ENCODE data around the gene KNDC1.
"Not testable (repeated sequence)": the region's sequence is repeated elsewhere in the genome, so short reads cannot be mapped to it uniquely, and the experiment has no call there.

The KNDC1 gene

GRCh38 chr10:133159950-133160825 is at the start of gene KNDC1:
Gene KNDC1 (plus strand): TSS chr10:133160219. CDS start chr10:133160468, 249 bp downstream.
- peak; percentile 68 for DNase-seq
- Mint-ChIP-seq H3K4me3 (peak within 1 kb of the TSS; percentile 39), H3K27ac (no peak within 1 kb of the TSS), H3K4me1 (ENCODE audit: low read depth) (peaks cover 3% of the 10 kb centered on the region), H3K36me3 (ENCODE audit: low read depth) (no peaks in the 10 kb centered on the region), H3K9me3 (no peaks in the 10 kb centered on the region), H3K27me3 (peaks cover 43% of the 10 kb centered on the region)

GRCh38 chr10:133110609-133111275 is 49.3 kb upstream of the KNDC1 start:
- Mint-ChIP-seq H3K36me3 (ENCODE audit: low read depth) (no peaks in the 10 kb centered on the region), H3K4me1 (ENCODE audit: low read depth) (no peaks in the 10 kb centered on the region), H3K27ac (no peak overlapping the region), H3K9me3 (peaks cover 16% of the 10 kb centered on the region), H3K4me3 (no peak overlapping the region), H3K27me3 (no peaks in the 10 kb centered on the region)
- DNase-seq = no peak

GRCh38 chr10:133111640-133112039 is 48.4 kb upstream of the KNDC1 start:
- H3K9me3 Mint-ChIP-seq = peaks cover 16% of the 10 kb centered on the region
- DNase-seq; H3K27me3 Mint-ChIP-seq; H3K36me3 Mint-ChIP-seq (ENCODE audit: low read depth); H3K4me1 Mint-ChIP-seq (ENCODE audit: low read depth); H3K4me3 Mint-ChIP-seq; H3K27ac Mint-ChIP-seq: not testable (repeated sequence)

GRCh38 chr10:133113146-133113830 is 46.7 kb upstream of the KNDC1 start:
- H3K27ac Mint-ChIP-seq = no peak overlapping the region
- DNase-seq = no peak
- H3K4me3 Mint-ChIP-seq = no peak overlapping the region
- peaks cover 6% of the 10 kb centered on the region for H3K9me3 Mint-ChIP-seq
- H3K4me1 Mint-ChIP-seq (ENCODE audit: low read depth) = no peaks in the 10 kb centered on the region
- H3K36me3 Mint-ChIP-seq (ENCODE audit: low read depth) = no peaks in the 10 kb centered on the region
- no peaks in the 10 kb centered on the region for H3K27me3 Mint-ChIP-seq

- no peak overlapping the region for H3K27ac Mint-ChIP-seq
- no peaks in the 10 kb centered on the region for H3K4me1 Mint-ChIP-seq (ENCODE audit: low read depth)
- no peaks in the 10 kb centered on the region for H3K27me3 Mint-ChIP-seq
These were observed 46.2 kb upstream of the KNDC1 start for GRCh38 chr10:133113847-133114246.

GRCh38 chr10:133114251-133114650 is 45.8 kb upstream of the KNDC1 start:
- DNase-seq = no peak
- H3K36me3 Mint-ChIP-seq (ENCODE audit: low read depth) = no peaks in the 10 kb centered on the region
- no peak overlapping the region for H3K27ac Mint-ChIP-seq
- H3K4me3 Mint-ChIP-seq = no peak overlapping the region
- no peaks in the 10 kb centered on the region for H3K27me3 Mint-ChIP-seq
- no peaks in the 10 kb centered on the region for H3K4me1 Mint-ChIP-seq (ENCODE audit: low read depth)
- H3K9me3 Mint-ChIP-seq = peaks cover 11% of the 10 kb centered on the region

More at GRCh38 chr10:133113847-133114246, 46.2 kb upstream of the KNDC1 start:
- H3K4me3 Mint-ChIP-seq = no peak overlapping the region
- H3K36me3 Mint-ChIP-seq (ENCODE audit: low read depth) = no peaks in the 10 kb centered on the region
- H3K9me3 Mint-ChIP-seq = peaks cover 9% of the 10 kb centered on the region
- DNase-seq = no peak

GRCh38 chr10:133114726-133115452 is 45.1 kb upstream of the KNDC1 start:
- no peaks in the 10 kb centered on the region for H3K36me3 Mint-ChIP-seq (ENCODE audit: low read depth)
- no peak overlapping the region for H3K4me3 Mint-ChIP-seq
- DNase-seq = no peak
- peaks cover 8% of the 10 kb centered on the region for H3K9me3 Mint-ChIP-seq
- H3K27me3 Mint-ChIP-seq = no peaks in the 10 kb centered on the region
- H3K4me1 Mint-ChIP-seq (ENCODE audit: low read depth) = no peaks in the 10 kb centered on the region
- H3K27ac Mint-ChIP-seq = no peak overlapping the region

- Mint-ChIP-seq H3K27ac (no peak overlapping the region), H3K4me1 (ENCODE audit: low read depth) (no peaks in the 10 kb centered on the region), H3K9me3 (peaks cover 8% of the 10 kb centered on the region), H3K27me3 (no peaks in the 10 kb centered on the region), H3K4me3 (no peak overlapping the region), H3K36me3 (ENCODE audit: low read depth) (no peaks in the 10 kb centered on the region)
- no peak for DNase-seq
These were observed 44.6 kb upstream of the KNDC1 start for GRCh38 chr10:133115453-133115842.

- Mint-ChIP-seq H3K27ac (no peak overlapping the region), H3K27me3 (no peaks in the 10 kb centered on the region), H3K4me3 (no peak overlapping the region), H3K36me3 (ENCODE audit: low read depth) (no peaks in the 10 kb centered on the region), H3K9me3 (peaks cover 8% of the 10 kb centered on the region), H3K4me1 (ENCODE audit: low read depth) (no peaks in the 10 kb centered on the region)
- no peak for DNase-seq
These were observed 44.0 kb upstream of the KNDC1 start for GRCh38 chr10:133115976-133116375.

- Mint-ChIP-seq H3K27ac (no peak overlapping the region), H3K9me3 (peaks cover 8% of the 10 kb centered on the region), H3K4me3 (no peak overlapping the region), H3K36me3 (ENCODE audit: low read depth) (no peaks in the 10 kb centered on the region), H3K27me3 (no peaks in the 10 kb centered on the region), H3K4me1 (ENCODE audit: low read depth) (no peaks in the 10 kb centered on the region)
- no peak for DNase-seq
These were observed 43.6 kb upstream of the KNDC1 start for GRCh38 chr10:133116455-133116854.

GRCh38 chr10:133117036-133117687 is 42.9 kb upstream of the KNDC1 start:
- Mint-ChIP-seq H3K27me3 (no peaks in the 10 kb centered on the region), H3K4me1 (ENCODE audit: low read depth) (no peaks in the 10 kb centered on the region), H3K27ac (no peak overlapping the region), H3K9me3 (peaks cover 8% of the 10 kb centered on the region), H3K4me3 (no peak overlapping the region), H3K36me3 (ENCODE audit: low read depth) (no peaks in the 10 kb centered on the region)
- DNase-seq = no peak

- Mint-ChIP-seq H3K27me3 (no peaks in the 10 kb centered on the region), H3K27ac (no peak overlapping the region), H3K9me3 (peaks cover 8% of the 10 kb centered on the region), H3K4me1 (ENCODE audit: low read depth) (no peaks in the 10 kb centered on the region), H3K4me3 (no peak overlapping the region), H3K36me3 (ENCODE audit: low read depth) (no peaks in the 10 kb centered on the region)
- DNase-seq = no peak
These were observed 42.3 kb upstream of the KNDC1 start for GRCh38 chr10:133117688-133118071.

GRCh38 chr10:133121479-133121878 is 38.5 kb upstream of the KNDC1 start:
- Mint-ChIP-seq H3K4me3 (no peak overlapping the region), H3K36me3 (ENCODE audit: low read depth) (no peaks in the 10 kb centered on the region), H3K9me3 (peaks cover 8% of the 10 kb centered on the region), H3K27me3 (peaks cover 12% of the 10 kb centered on the region), H3K4me1 (ENCODE audit: low read depth) (no peaks in the 10 kb centered on the region), H3K27ac (no peak overlapping the region)
- no peak for DNase-seq
